CD14-positive monocyte (primary cell): Measurements from ENCODE around the gene ATG10. TPM values are rescaled to one million over a fixed set of nuclear protein-coding genes. Genes with fewer than 3 reads are reported as not detected.
A peak's percentile ranks its signal among the peaks of the same experiment; 100 is the strongest.

Experiments used
- DNase-seq, 3 donors: peaks; one replicate each; pipeline ENCODE4 v3.0.0-alpha.2; 2011 to 2022
- H2AFZ ChIP-seq: 2 replicates; pipeline ENCODE4 v1.6.0; 2012; ENCODE audit warnings: mild to moderate bottlenecking, low read depth, low read length, inconsistent platforms; ENCODE audit not compliant: insufficient read depth, poor library complexity, severe bottlenecking
- H3K27ac ChIP-seq, 2 donors: 1 replicate in 1 of 2; 2 replicates in 1 of 2; pipeline ENCODE4 v1.5.1; 2012 to 2013; ENCODE audit warnings: low read length in 2 of 2, control low read depth in 1 of 2, inconsistent platforms in 1 of 2, low read depth in 1 of 2, mild to moderate bottlenecking in 1 of 2
- H3K27me3 ChIP-seq, 2 donors: one replicate each; pipeline versions ENCODE4 v1.6.0 to v1.6.1; 2011 to 2013; ENCODE audit warnings: low read length in 2 of 2; ENCODE audit not compliant: control insufficient read depth in 2 of 2, insufficient read depth in 2 of 2
- H3K36me3 ChIP-seq, 2 donors: replicated peaks in 1 of 2; 1 replicate in 1 of 2; 2 replicates in 1 of 2; pipeline versions ENCODE4 v1.5.1 to v1.6.1; 2012 to 2013; ENCODE audit warnings: low read length in 2 of 2, control low read depth in 1 of 2, inconsistent platforms in 1 of 2, mild to moderate bottlenecking in 1 of 2; ENCODE audit not compliant: insufficient read depth in 2 of 2, control insufficient read depth in 1 of 2
- H3K4me1 ChIP-seq, 2 donors: 1 replicate in 1 of 2; 2 replicates in 1 of 2; pipeline versions ENCODE4 v1.5.1 to v1.6.1; 2012 to 2013; ENCODE audit warnings: low read length in 2 of 2, control low read depth in 1 of 2, inconsistent platforms in 1 of 2, mild to moderate bottlenecking in 1 of 2, moderate library complexity in 1 of 2; ENCODE audit not compliant: insufficient read depth in 2 of 2, control insufficient read depth in 1 of 2
- H3K4me2 ChIP-seq: replicated peaks from 2 replicates; pipeline ENCODE3; 2012; ENCODE audit warnings: low read length, moderate library complexity, mild to moderate bottlenecking; ENCODE audit not compliant: poor library complexity, severe bottlenecking; ENCODE audit errors: extremely low read depth
- H3K4me3 ChIP-seq, 3 experiments: fragments of 200-600 bp in 1 of 3; sonication (generic) in 1 of 3; replicated peaks in 1 of 3; 1 replicate in 2 of 3; 2 replicates in 1 of 3; pipeline ENCODE4 v1.5.1; 2011 to 2013; ENCODE audit warnings: low read length in 3 of 3, mild to moderate bottlenecking in 3 of 3, control low read depth in 2 of 3, low read depth in 2 of 3, inconsistent platforms in 1 of 3, moderate library complexity in 1 of 3
- H3K79me2 ChIP-seq: 2 replicates; pipeline ENCODE4 v1.6.0; 2012; ENCODE audit warnings: mild to moderate bottlenecking, control low read depth, inconsistent platforms, low read length, moderate library complexity; ENCODE audit not compliant: insufficient read depth
- H3K9ac ChIP-seq: 2 replicates; pipeline ENCODE4 v1.6.0; 2017; ENCODE audit warnings: low read length, mild to moderate bottlenecking; ENCODE audit not compliant: insufficient read depth, poor library complexity, severe bottlenecking
- H3K9me3 ChIP-seq, 2 donors: replicated peaks in 1 of 2; 1 replicate in 1 of 2; 2 replicates in 1 of 2; pipeline versions ENCODE4 v1.5.1 to v1.6.1; 2012 to 2013; ENCODE audit warnings: low read length in 2 of 2, control low read depth in 1 of 2; ENCODE audit not compliant: control insufficient read depth in 1 of 2, insufficient read depth in 1 of 2
- H4K20me1 ChIP-seq: 2 replicates; pipeline ENCODE4 v1.6.0; 2012; ENCODE audit warnings: mild to moderate bottlenecking, low read length, control low read depth, moderate library complexity; ENCODE audit not compliant: insufficient read depth
- H3K27ac Mint-ChIP-seq, 7 donors: one replicate each; pipeline ENCODE4 v1.8.0; 2020; ENCODE audit warnings: mild to moderate bottlenecking in 7 of 7, mixed read lengths in 7 of 7, moderate library complexity in 6 of 7, inconsistent platforms in 2 of 7
- H3K27me3 Mint-ChIP-seq, 3 donors: one replicate each; pipeline ENCODE4 v1.8.0; 2021 to 2022; ENCODE audit warnings: low read depth in 3 of 3, mild to moderate bottlenecking in 3 of 3, mixed read lengths in 3 of 3, moderate library complexity in 3 of 3, inconsistent platforms in 1 of 3
- H3K36me3 Mint-ChIP-seq, 2 donors: one replicate each; pipeline ENCODE4 v1.8.0; 2020; ENCODE audit warnings: mixed read lengths in 2 of 2, inconsistent platforms in 1 of 2, mild to moderate bottlenecking in 1 of 2
- H3K4me1 Mint-ChIP-seq: one replicate; pipeline ENCODE4 v1.8.0; 2020; ENCODE audit warnings: mild to moderate bottlenecking, mixed read lengths
- H3K4me3 Mint-ChIP-seq, 2 donors: one replicate each; pipeline ENCODE4 v1.8.0; 2020; ENCODE audit warnings: mild to moderate bottlenecking in 2 of 2, mixed read lengths in 2 of 2, moderate library complexity in 1 of 2
- H3K9me3 Mint-ChIP-seq, 7 donors: one replicate each; pipeline ENCODE4 v1.8.0; 2020 to 2022; ENCODE audit warnings: mixed read lengths in 7 of 7, mild to moderate bottlenecking in 6 of 7, moderate library complexity in 6 of 7, inconsistent platforms in 2 of 7
- CTCF ChIP-seq: fragments of 200-600 bp; IDR thresholded peaks from one replicate; pipeline ENCODE4 v1.8.0; 2022; ENCODE audit warnings: antibody characterized with exemption, mild to moderate bottlenecking
- WGBS: methylation state at CpG from one replicate; pipeline ENCODE4 v1.1.5; 2013; ENCODE audit warnings: missing lambda C conversion rate; ENCODE audit not compliant: insufficient coverage; 5-methylcytosine and 5-hydroxymethylcytosine counted together
- intact Hi-C, 2 donors: fragments of 100-400 bp; cut with micrococcal nuclease; formaldehyde crosslinking; loops; one replicate each; pipeline versions ENCODE4 v1.15.0 to v1.15.1; 2023
- polyA plus RNA-seq, 3 donors: library from polyadenylated mRNA; depleted of rRNA in 1 of 3; unstranded in 2 of 3; stranded (reverse) in 1 of 3; fragments of 300-500 nt in 2 of 3; fragments of >200 nt in 1 of 3; fragmentation: Illumina TruSeq in 2 of 3; gene quantifications; 1 replicate in 2 of 3; 2 replicates in 1 of 3; pipeline ENCODE4 v1.2.3, GENCODE V29; 2012 to 2021

Gene ATG10
- polyA plus RNA-seq, 3 donors: 2.1 to 7.9 (median 5.6) TPM

- Histone ChIP-seq H3K79me2 (no peaks in the 10 kb centered on the region), H3K4me1 (peaks cover 5 to 7% of the 10 kb centered on the region in 2 donors), H3K4me2 (no peak overlapping the region), H3K36me3 (no peaks in the 10 kb centered on the region), H4K20me1 (no peaks in the 10 kb centered on the region), H3K27ac (no peak overlapping the region), H3K27me3 (no peaks in the 10 kb centered on the region), H3K4me3 (no peak overlapping the region), H2AFZ (no peak overlapping the region), H3K9me3 (no peaks in the 10 kb centered on the region), H3K9ac (no peak overlapping the region)
- Mint-ChIP-seq H3K4me3 (no peak overlapping the region), H3K36me3 (peaks cover 0 to 3% of the 10 kb centered on the region in 2 donors), H3K4me1 (peaks cover 20% of the 10 kb centered on the region), H3K27me3 (peaks cover 0 to 1% (median 0%) of the 10 kb centered on the region in 3 donors), H3K27ac (peak overlapping the region in 1 of 7 donors; percentile 30), H3K9me3 (peaks cover 0 to 2% (median 0%) of the 10 kb centered on the region in 7 donors)
- no CpG with 5 or more reads among the region's 1 CpG for WGBS
- intact Hi-C loops: no loop called here
- DNase-seq: no peak
- no peak for TF ChIP-seq CTCF
Measured at GRCh38 chr5:82022499-82022898, 50.7 kb downstream of the ATG10 start.

- no peak overlapping the region for H3K27ac ChIP-seq
- intact Hi-C loops: no loop called here
- no peaks in the 10 kb centered on the region for H3K27me3 ChIP-seq
- peaks cover 0 to 2% (median 0%) of the 10 kb centered on the region in 7 donors for H3K9me3 Mint-ChIP-seq
- no peak overlapping the region for H3K9ac ChIP-seq
- H3K9me3 ChIP-seq: no peaks in the 10 kb centered on the region
- peaks cover 10% of the 10 kb centered on the region for H3K4me1 Mint-ChIP-seq
- H3K4me3 Mint-ChIP-seq: no peak overlapping the region
- H3K4me3 ChIP-seq: no peak overlapping the region
- no peak overlapping the region for H3K27ac Mint-ChIP-seq
- peaks cover 0 to 3% of the 10 kb centered on the region in 2 donors for H3K36me3 Mint-ChIP-seq
- H4K20me1 ChIP-seq: no peaks in the 10 kb centered on the region
- H3K4me1 ChIP-seq: peaks cover 0 to 3% of the 10 kb centered on the region in 2 donors
- peaks cover 0 to 1% (median 0%) of the 10 kb centered on the region in 3 donors for H3K27me3 Mint-ChIP-seq
- 86% methylated on average over 1 of the region's 3 CpGs for WGBS
- H3K4me2 ChIP-seq: no peak overlapping the region
- no peak for TF ChIP-seq CTCF
- H2AFZ ChIP-seq: no peak overlapping the region
- no peaks in the 10 kb centered on the region for H3K79me2 ChIP-seq
- DNase-seq: no peak
- H3K36me3 ChIP-seq: no peaks in the 10 kb centered on the region
Measured at GRCh38 chr5:82023644-82024043, 51.8 kb downstream of the ATG10 start.
